HepG2 (cell line): Measurements from ENCODE around the gene TMEM151A. TPM values are rescaled to one million over a fixed set of nuclear protein-coding genes. Genes with fewer than 3 reads are reported as not detected.

ENCODE experiments used
- AHDC1 ChIP-seq: sonication (generic); formaldehyde crosslinking; IDR thresholded peaks from 2 replicates; pipeline ENCODE4 v1.5.1; 2020; ENCODE audit warnings: mild to moderate bottlenecking, missing genetic modification reagents, borderline replicate concordance
- ARID3A ChIP-seq: IDR thresholded peaks from 2 replicates; pipeline ENCODE4 v1.6.1; 2012; ENCODE audit warnings: low read depth, low read length, improper control_type of control experiment
- ATF1 ChIP-seq: IDR thresholded peaks from 2 replicates; pipeline ENCODE4 v1.6.1; 2016; ENCODE audit warnings: mild to moderate bottlenecking, control low read depth
- BCL3 ChIP-seq: sonication (generic); formaldehyde crosslinking; IDR thresholded peaks from 2 replicates; pipeline ENCODE4 v1.5.1; 2020; ENCODE audit warnings: mild to moderate bottlenecking, missing genetic modification reagents, moderate library complexity
- BORCS8-MEF2B ChIP-seq: sonication (generic); formaldehyde crosslinking; IDR thresholded peaks from 2 replicates; pipeline ENCODE4 v1.8.0; 2022; ENCODE audit warnings: mild to moderate bottlenecking, missing genetic modification reagents
- IRF1 ChIP-seq: sonication (generic); formaldehyde crosslinking; IDR thresholded peaks from 2 replicates; pipeline ENCODE4 v1.4.0; 2020; ENCODE audit warnings: low read depth, mild to moderate bottlenecking, missing genetic modification reagents
- MLLT10 ChIP-seq: sonication (generic); formaldehyde crosslinking; IDR thresholded peaks from 2 replicates; pipeline ENCODE4 v1.4.0; 2020; ENCODE audit warnings: missing genetic modification reagents
- ZBTB4 ChIP-seq: sonication (generic); formaldehyde crosslinking; IDR thresholded peaks from 2 replicates; pipeline ENCODE4 v1.4.0; 2020; ENCODE audit warnings: missing genetic modification reagents, mild to moderate bottlenecking, borderline replicate concordance
- ZFP90 ChIP-seq: sonication (generic); formaldehyde crosslinking; IDR thresholded peaks from 2 replicates; pipeline ENCODE4 v1.8.0; 2022; ENCODE audit warnings: missing genetic modification reagents, mild to moderate bottlenecking, inconsistent platforms, borderline replicate concordance
- ZGPAT ChIP-seq: IDR thresholded peaks from 2 replicates; pipeline ENCODE4 v1.6.1; 2016; ENCODE audit warnings: mild to moderate bottlenecking
- ZNF501 ChIP-seq: sonication (generic); formaldehyde crosslinking; IDR thresholded peaks from 2 replicates; pipeline ENCODE4 v1.5.1; 2020; ENCODE audit warnings: mild to moderate bottlenecking, moderate library complexity, missing genetic modification reagents
- ZNF83 ChIP-seq: sonication (generic); formaldehyde crosslinking; IDR thresholded peaks from 2 replicates; pipeline ENCODE4 v1.4.0; 2020; ENCODE audit warnings: missing genetic modification reagents, mild to moderate bottlenecking, borderline replicate concordance
- polyA plus RNA-seq, 8 experiments: library from polyadenylated mRNA; depleted of rRNA in 3 of 8; stranded (reverse) in 7 of 8; unstranded in 1 of 8; fragments of >200 nt; fragmentation: Illumina TruSeq in 4 of 8; extraction: Trizol in 4 of 8; gene quantifications; 2 replicates each; pipeline versions ENCODE4 v1.2.1 to v1.2.3, GENCODE V29; 2011 to 2016; ENCODE audit warnings: low read depth in 4 of 8, missing spikeins in 1 of 8, mixed read lengths in 1 of 8; ENCODE audit not compliant: insufficient read depth in 1 of 8
- total RNA-seq, 5 experiments: library from RNA; depleted of rRNA; stranded (reverse); fragments of >200 nt; fragmentation: Illumina TruSeq; extraction: Trizol; gene quantifications; 2 replicates each; pipeline ENCODE4 v1.2.3, GENCODE V29; 2016; ENCODE audit warnings: low read depth in 1 of 5

The TMEM151A gene
- total and polyA plus RNA-seq, 2 of the 13 experiments (the other 11 are each of a cell fraction or from before 2014, with no cell fraction given): 0.18 to 0.33 TPM

GRCh38 chr11:66336234-66337102 lies 44.8 kb downstream of the TMEM151A start, which contains the start of gene RIN1 (continued):
- TF ChIP-seq ZBTB4 (CRISPR knock-in tag): peak; percentile 49; the same call in 1 of the 2 replicates
- TF ChIP-seq ZFP90 (CRISPR knock-in tag): 0 out of 2 replicates have a peak, but pooled peaks have one; percentile 79
- TF ChIP-seq ATF1 (CRISPR knock-in tag): peak; percentile 70; the same call in 1 of the 2 replicates
- no peak for TF ChIP-seq MLLT10
- TF ChIP-seq BORCS8-MEF2B (CRISPR knock-in tag): peak; percentile 91; the same call in 1 of the 2 replicates
- TF ChIP-seq BCL3 (CRISPR knock-in tag): no peak
- peak; percentile 72; the same call in 1 of the 2 replicates for TF ChIP-seq AHDC1 (CRISPR knock-in tag)
- TF ChIP-seq ZNF501 (CRISPR knock-in tag): peak; percentile 94
- TF ChIP-seq ZGPAT: peak; percentile 95
- 0 out of 2 replicates have a peak, but pooled peaks have one; percentile 31 for TF ChIP-seq IRF1
- no peak for TF ChIP-seq ZNF83
- TF ChIP-seq ARID3A: 0 out of 2 replicates have a peak, but pooled peaks have one; percentile 33
